K562 (cell line): Measurements from ENCODE around the gene AGRN. TPM values are rescaled to one million over a fixed set of nuclear protein-coding genes. Genes with fewer than 3 reads are reported as not detected.

Source experiments
- CBFA2T3 ChIP-seq: fragments of 450-650 bp; IDR thresholded peaks from 2 replicates; pipeline ENCODE4 v1.6.1; 2017
- COPS2 ChIP-seq: fragments of 450-650 bp; conservative IDR thresholded peaks from 2 replicates; pipeline ENCODE4 v1.6.1; 2016; ENCODE audit warnings: mild to moderate bottlenecking, moderate library complexity
- CREM ChIP-seq: IDR thresholded peaks from 2 replicates; pipeline ENCODE4 v1.6.1; 2014; ENCODE audit warnings: antibody characterized with exemption, low read depth
- ERF ChIP-seq: fragments of 450-650 bp; formaldehyde crosslinking; IDR thresholded peaks from 2 replicates; pipeline ENCODE4 v1.4.0; 2020; ENCODE audit warnings: mild to moderate bottlenecking, mixed read lengths
- FOXJ2 ChIP-seq: fragments of 200-800 bp; sonication (Bioruptor generic); IDR thresholded peaks from 2 replicates; pipeline ENCODE4 v1.6.1; 2016; ENCODE audit warnings: missing genetic modification characterization, missing compliant biosample characterization
- FOXM1 ChIP-seq, 2 experiments: fragments of 450-650 bp in 1 of 2; sonication (generic) in 1 of 2; formaldehyde crosslinking in 1 of 2; IDR thresholded peaks; 2 replicates each; pipeline versions ENCODE4 v1.6.1 to v1.9.0; 2017 to 2022; ENCODE audit warnings: low read depth in 2 of 2, mild to moderate bottlenecking in 2 of 2, missing genetic modification reagents in 1 of 2, moderate library complexity in 1 of 2
- HNRNPK ChIP-seq: fragments of 200-400 bp; formaldehyde crosslinking; IDR thresholded peaks from one replicate; pipeline ENCODE4 v1.6.1; 2018; ENCODE audit warnings: mild to moderate bottlenecking, low read depth, low read length; ENCODE audit not compliant: poor library complexity, severe bottlenecking
- HSF4 ChIP-seq: fragments of 250-450 bp; sonication (Bioruptor Pico); IDR thresholded peaks from 2 replicates; pipeline ENCODE4 v2.1.2; 2022; ENCODE audit warnings: mild to moderate bottlenecking, moderate library complexity, borderline replicate concordance
- NFATC3 ChIP-seq: fragments of 450-650 bp; IDR thresholded peaks from 2 replicates; pipeline ENCODE4 v1.6.1; 2017; ENCODE audit warnings: mild to moderate bottlenecking
- NFRKB ChIP-seq: fragments of 450-650 bp; IDR thresholded peaks from 2 replicates; pipeline ENCODE4 v1.6.1; 2016; ENCODE audit warnings: low read depth
- NR1H2 ChIP-seq: sonication (generic); formaldehyde crosslinking; IDR thresholded peaks from 2 replicates; pipeline ENCODE4 v1.4.0; 2020; ENCODE audit warnings: mild to moderate bottlenecking, missing genetic modification reagents
- RBM14 ChIP-seq: fragments of 200-400 bp; formaldehyde crosslinking; IDR thresholded peaks from 2 replicates; pipeline ENCODE4 v1.6.1; 2018; ENCODE audit warnings: low read depth, mild to moderate bottlenecking, low read length, moderate library complexity, borderline replicate concordance; ENCODE audit not compliant: insufficient read depth
- SLC30A9 ChIP-seq: fragments of 250-450 bp; sonication (Bioruptor Pico); IDR thresholded peaks from 2 replicates; pipeline ENCODE4 v1.8.0; 2022; ENCODE audit warnings: mild to moderate bottlenecking, moderate library complexity
- SPI1 ChIP-seq: IDR thresholded peaks from 2 replicates; pipeline ENCODE4 v1.6.1; 2011; ENCODE audit warnings: low read depth, low read length, control low read depth, borderline replicate concordance
- TFAM ChIP-seq: fragments of 250-450 bp; sonication (Bioruptor Pico); conservative IDR thresholded peaks from 2 replicates; pipeline ENCODE4 v1.5.0; 2021; ENCODE audit warnings: mild to moderate bottlenecking, moderate library complexity
- ZNF134 ChIP-seq: fragments of 250-450 bp; sonication (Bioruptor Pico); conservative IDR thresholded peaks from 2 replicates; pipeline ENCODE4 v1.4.0; 2020
- ZNF146 ChIP-seq: IDR thresholded peaks from one replicate; pipeline ENCODE4 v1.6.1; 2018; ENCODE audit warnings: missing compliant biosample characterization; ENCODE audit not compliant: unreplicated experiment
- ZNF445 ChIP-seq: fragments of 250-450 bp; sonication (Bioruptor Pico); IDR thresholded peaks from 2 replicates; pipeline ENCODE4 v1.4.0; 2020; ENCODE audit warnings: low read depth, mild to moderate bottlenecking, moderate library complexity
- polyA plus RNA-seq, 8 experiments: library from polyadenylated mRNA; depleted of rRNA in 4 of 8; stranded (reverse) in 5 of 8; unstranded in 3 of 8; fragments of >200 nt; fragmentation: Nextera tagmentation in 2 of 8; fragmentation: Illumina TruSeq in 1 of 8; extraction: Ambion mirVana in 2 of 8; extraction: Trizol in 1 of 8; gene quantifications; 2 replicates each; pipeline versions ENCODE4 v1.2.1 to v1.2.3, GENCODE V29; 2011 to 2014; ENCODE audit warnings: inconsistent platforms in 1 of 8, missing spikeins in 1 of 8
- total RNA-seq, 7 experiments: library from RNA; depleted of rRNA in 6 of 7; stranded (reverse); fragments of >200 nt in 6 of 7; fragmentation: Illumina TruSeq in 2 of 7; extraction: Trizol in 2 of 7; gene quantifications; 2 replicates each; pipeline versions ENCODE4 v1.2.1 to v1.2.3, GENCODE V29; 2011 to 2021; ENCODE audit warnings: low replicate concordance in 1 of 7
- TF ChIP-seq, protein P1 (sequence below): sonication (generic); formaldehyde crosslinking; IDR thresholded peaks from 2 replicates; pipeline ENCODE4 v1.8.0; 2022; ENCODE audit warnings: mild to moderate bottlenecking, missing genetic modification reagents
- TF ChIP-seq, protein P2 (sequence below): fragments of 250-450 bp; sonication (Bioruptor Pico); IDR thresholded peaks from 2 replicates; pipeline ENCODE4 v1.8.0; 2022; ENCODE audit warnings: inconsistent platforms, mild to moderate bottlenecking, moderate library complexity, borderline replicate concordance
- TF ChIP-seq, protein P3 (sequence below): fragments of 250-450 bp; sonication (Bioruptor Pico); IDR thresholded peaks from 2 replicates; pipeline ENCODE4 v1.6.1; 2021; ENCODE audit warnings: mild to moderate bottlenecking
- TF ChIP-seq, protein P4 (sequence below): fragments of 250-450 bp; sonication (Bioruptor Pico); IDR thresholded peaks from 2 replicates; pipeline ENCODE4 v1.8.0; 2021; ENCODE audit warnings: borderline replicate concordance, mild to moderate bottlenecking, moderate library complexity; ENCODE audit not compliant: poor library complexity, severe bottlenecking
- TF ChIP-seq, protein P5 (sequence below), 2 experiments: fragments of 250-450 bp in 1 of 2; fragments of 450-650 bp in 1 of 2; sonication (Bioruptor Pico) in 1 of 2; IDR thresholded peaks; 2 replicates each; pipeline versions ENCODE4 v1.6.1 to v1.8.0; 2016 to 2021; ENCODE audit warnings: mild to moderate bottlenecking in 2 of 2, moderate library complexity in 2 of 2, missing compliant biosample characterization in 1 of 2, missing genetic modification characterization in 1 of 2

AGRN gene
- total and polyA plus RNA-seq, 9 of the 15 experiments (the other 6 are each of a cell fraction or from before 2014, with no cell fraction given): 0.04 to 111 (median 18.1) TPM

DNA sequence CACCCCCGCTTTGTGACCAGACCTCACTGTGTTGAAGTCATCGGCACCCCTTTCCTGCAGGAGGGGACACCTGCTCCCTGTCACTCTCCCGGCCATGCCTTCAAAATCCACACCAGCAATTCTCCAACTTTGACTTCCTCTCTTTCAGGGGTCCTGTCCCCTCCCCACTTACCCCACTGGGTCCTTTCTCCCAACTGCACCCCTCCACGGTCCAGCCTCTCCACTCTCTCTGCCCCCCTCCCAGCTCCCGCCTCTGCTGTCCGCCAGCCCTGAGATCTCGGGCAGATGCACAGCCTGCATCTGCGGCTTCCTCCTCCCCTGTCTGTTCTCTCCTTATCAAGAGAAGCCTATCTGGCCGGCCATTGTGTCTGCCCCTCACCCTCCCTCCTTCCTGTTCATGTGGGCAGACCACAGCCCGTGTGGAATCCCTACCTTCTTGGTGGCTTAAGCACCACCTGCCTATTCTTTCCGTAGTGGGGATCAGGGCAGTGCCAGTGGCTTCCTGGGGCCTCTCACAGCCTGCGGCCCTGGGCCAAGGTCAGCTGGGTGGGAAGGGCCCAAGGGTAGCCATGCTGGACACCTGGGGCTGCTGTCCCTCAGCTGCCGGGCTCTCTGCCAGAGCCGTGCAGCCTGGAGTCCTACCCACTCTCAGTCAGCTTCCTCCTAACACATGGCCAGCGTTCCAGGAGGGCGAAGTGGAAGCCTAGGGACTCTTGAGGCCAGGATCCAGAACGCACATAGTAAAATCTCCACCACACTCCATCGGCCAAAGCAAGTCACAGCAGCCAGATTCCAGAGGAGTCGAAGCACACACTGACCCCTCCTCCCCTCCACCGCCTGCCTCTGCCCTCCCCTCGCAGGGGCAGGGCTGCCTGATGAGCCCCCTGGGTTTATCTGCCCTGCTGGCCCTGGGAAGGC is 14.9 kb upstream of the AGRN start (continued):
- TF ChIP-seq, protein P1, sequence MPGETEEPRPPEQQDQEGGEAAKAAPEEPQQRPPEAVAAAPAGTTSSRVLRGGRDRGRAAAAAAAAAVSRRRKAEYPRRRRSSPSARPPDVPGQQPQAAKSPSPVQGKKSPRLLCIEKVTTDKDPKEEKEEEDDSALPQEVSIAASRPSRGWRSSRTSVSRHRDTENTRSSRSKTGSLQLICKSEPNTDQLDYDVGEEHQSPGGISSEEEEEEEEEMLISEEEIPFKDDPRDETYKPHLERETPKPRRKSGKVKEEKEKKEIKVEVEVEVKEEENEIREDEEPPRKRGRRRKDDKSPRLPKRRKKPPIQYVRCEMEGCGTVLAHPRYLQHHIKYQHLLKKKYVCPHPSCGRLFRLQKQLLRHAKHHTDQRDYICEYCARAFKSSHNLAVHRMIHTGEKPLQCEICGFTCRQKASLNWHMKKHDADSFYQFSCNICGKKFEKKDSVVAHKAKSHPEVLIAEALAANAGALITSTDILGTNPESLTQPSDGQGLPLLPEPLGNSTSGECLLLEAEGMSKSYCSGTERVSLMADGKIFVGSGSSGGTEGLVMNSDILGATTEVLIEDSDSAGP (CRISPR knock-in tag): no peak
- TF ChIP-seq COPS2: no peak
- no peak for TF ChIP-seq NR1H2 (CRISPR knock-in tag)
- TF ChIP-seq, protein P2, sequence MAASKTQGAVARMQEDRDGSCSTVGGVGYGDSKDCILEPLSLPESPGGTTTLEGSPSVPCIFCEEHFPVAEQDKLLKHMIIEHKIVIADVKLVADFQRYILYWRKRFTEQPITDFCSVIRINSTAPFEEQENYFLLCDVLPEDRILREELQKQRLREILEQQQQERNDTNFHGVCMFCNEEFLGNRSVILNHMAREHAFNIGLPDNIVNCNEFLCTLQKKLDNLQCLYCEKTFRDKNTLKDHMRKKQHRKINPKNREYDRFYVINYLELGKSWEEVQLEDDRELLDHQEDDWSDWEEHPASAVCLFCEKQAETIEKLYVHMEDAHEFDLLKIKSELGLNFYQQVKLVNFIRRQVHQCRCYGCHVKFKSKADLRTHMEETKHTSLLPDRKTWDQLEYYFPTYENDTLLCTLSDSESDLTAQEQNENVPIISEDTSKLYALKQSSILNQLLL (CRISPR knock-in tag): no peak
- TF ChIP-seq, protein P3, sequence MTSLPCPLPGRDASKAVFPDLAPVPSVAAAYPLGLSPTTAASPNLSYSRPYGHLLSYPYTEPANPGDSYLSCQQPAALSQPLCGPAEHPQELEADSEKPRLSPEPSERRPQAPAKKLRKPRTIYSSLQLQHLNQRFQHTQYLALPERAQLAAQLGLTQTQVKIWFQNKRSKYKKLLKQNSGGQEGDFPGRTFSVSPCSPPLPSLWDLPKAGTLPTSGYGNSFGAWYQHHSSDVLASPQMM (CRISPR knock-in tag): no peak
- TF ChIP-seq HNRNPK: no peak
- TF ChIP-seq NFATC3: no peak
- no peak for TF ChIP-seq RBM14
- TF ChIP-seq CREM: peak; percentile 48
- no peak for TF ChIP-seq SPI1
- TF ChIP-seq NFRKB: peak; percentile 77
- no peak for TF ChIP-seq FOXJ2 (tag)
- no peak for TF ChIP-seq ZNF134 (CRISPR knock-in tag)
- TF ChIP-seq TFAM (CRISPR knock-in tag): no peak
- TF ChIP-seq ZNF445: 0 out of 2 replicates have a peak, but pooled peaks have one; percentile 32
- no peak for TF ChIP-seq ERF
- TF ChIP-seq, protein P4, sequence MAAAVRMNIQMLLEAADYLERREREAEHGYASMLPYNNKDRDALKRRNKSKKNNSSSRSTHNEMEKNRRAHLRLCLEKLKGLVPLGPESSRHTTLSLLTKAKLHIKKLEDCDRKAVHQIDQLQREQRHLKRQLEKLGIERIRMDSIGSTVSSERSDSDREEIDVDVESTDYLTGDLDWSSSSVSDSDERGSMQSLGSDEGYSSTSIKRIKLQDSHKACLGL (CRISPR knock-in tag): no peak
- peak; percentile 87 for TF ChIP-seq CBFA2T3
- TF ChIP-seq HSF4 (CRISPR knock-in tag): no peak
- TF ChIP-seq FOXM1 (IDR thresholded peaks at IDR 0.05; ENCODE audit: low read depth): no peak
- TF ChIP-seq FOXM1 (CRISPR knock-in tag; IDR thresholded peaks at IDR 0.05; ENCODE audit: low read depth): 0 out of 2 replicates have a peak, but pooled peaks have one; percentile 58
- no peak for TF ChIP-seq SLC30A9
- TF ChIP-seq ZNF146: no peak
- TF ChIP-seq, protein P5, sequence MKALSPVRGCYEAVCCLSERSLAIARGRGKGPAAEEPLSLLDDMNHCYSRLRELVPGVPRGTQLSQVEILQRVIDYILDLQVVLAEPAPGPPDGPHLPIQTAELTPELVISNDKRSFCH (CRISPR knock-in tag; IDR thresholded peaks at IDR 0.05): 0 out of 2 replicates have a peak, but pooled peaks have one; percentile 11
- TF ChIP-seq, protein P5 (tag; IDR thresholded peaks at IDR 0.05): peak; percentile 94
